ENCODE measurements around the gene COX7A2.

The COX7A2 gene, protein sequence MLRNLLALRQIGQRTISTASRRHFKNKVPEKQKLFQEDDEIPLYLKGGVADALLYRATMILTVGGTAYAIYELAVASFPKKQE

GRCh38 chr6:75243333-75244062 lies at the start of gene COX7A2:
Gene COX7A2, minus strand, starts transcription at chr6:75243801. Its CDS starts 67 bp downstream, at chr6:75243734.
- Mint-ChIP-seq H3K36me3 (ENCODE audit: low read depth) (peaks cover 34% of the 10 kb centered on the region), H3K9me3 (no peaks in the 10 kb centered on the region), H3K27ac (peak within 1 kb of the TSS; percentile 99), H3K27me3 (ENCODE audit: low read depth) (no peaks in the 10 kb centered on the region), H3K4me1 (peaks cover 32% of the 10 kb centered on the region), H3K4me3 (peak within 1 kb of the TSS; percentile 98 to 100 (median 98))
- TF ChIP-seq, protein P1, sequence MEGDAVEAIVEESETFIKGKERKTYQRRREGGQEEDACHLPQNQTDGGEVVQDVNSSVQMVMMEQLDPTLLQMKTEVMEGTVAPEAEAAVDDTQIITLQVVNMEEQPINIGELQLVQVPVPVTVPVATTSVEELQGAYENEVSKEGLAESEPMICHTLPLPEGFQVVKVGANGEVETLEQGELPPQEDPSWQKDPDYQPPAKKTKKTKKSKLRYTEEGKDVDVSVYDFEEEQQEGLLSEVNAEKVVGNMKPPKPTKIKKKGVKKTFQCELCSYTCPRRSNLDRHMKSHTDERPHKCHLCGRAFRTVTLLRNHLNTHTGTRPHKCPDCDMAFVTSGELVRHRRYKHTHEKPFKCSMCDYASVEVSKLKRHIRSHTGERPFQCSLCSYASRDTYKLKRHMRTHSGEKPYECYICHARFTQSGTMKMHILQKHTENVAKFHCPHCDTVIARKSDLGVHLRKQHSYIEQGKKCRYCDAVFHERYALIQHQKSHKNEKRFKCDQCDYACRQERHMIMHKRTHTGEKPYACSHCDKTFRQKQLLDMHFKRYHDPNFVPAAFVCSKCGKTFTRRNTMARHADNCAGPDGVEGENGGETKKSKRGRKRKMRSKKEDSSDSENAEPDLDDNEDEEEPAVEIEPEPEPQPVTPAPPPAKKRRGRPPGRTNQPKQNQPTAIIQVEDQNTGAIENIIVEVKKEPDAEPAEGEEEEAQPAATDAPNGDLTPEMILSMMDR (IDR thresholded peaks at IDR 0.05; ENCODE audit: unreplicated experiment in 3 of 3) = no peak

DNA sequence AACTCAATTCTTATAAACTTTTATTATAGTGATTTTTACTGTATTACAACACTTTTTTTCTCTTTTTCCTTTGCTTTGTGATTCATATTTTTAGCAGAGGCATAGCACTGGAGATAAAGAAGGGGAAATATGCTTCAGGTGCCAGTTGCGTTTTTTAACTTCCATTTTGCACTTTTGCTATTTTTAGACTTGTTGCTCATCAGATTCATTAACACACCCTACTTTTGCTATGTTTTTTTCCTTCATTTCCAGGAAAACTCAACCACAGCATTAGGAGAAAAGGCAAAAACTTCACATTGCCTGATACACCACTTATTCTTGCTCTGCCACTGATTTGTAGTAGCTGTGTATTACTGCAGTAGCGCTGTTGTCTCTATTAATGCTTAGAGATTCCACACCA lies 49.0 kb upstream of the COX7A2 start:
- Mint-ChIP-seq H3K4me3 (no peak overlapping the region), H3K9me3 (no peaks in the 10 kb centered on the region), H3K27me3 (ENCODE audit: low read depth) (no peaks in the 10 kb centered on the region), H3K27ac (no peak overlapping the region), H3K36me3 (ENCODE audit: low read depth) (no peaks in the 10 kb centered on the region), H3K4me1 (peaks cover 11% of the 10 kb centered on the region)
- TF ChIP-seq, protein P1 (IDR thresholded peaks at IDR 0.05; ENCODE audit: unreplicated experiment in 3 of 3) = no peak

GRCh38 chr6:75291744-75292143 lies 48.1 kb upstream of the COX7A2 start:
- no peaks in the 10 kb centered on the region for H3K27me3 Mint-ChIP-seq (ENCODE audit: low read depth)
- TF ChIP-seq, protein P1 (IDR thresholded peaks at IDR 0.05; ENCODE audit: unreplicated experiment in 3 of 3) = no peak

GRCh38 chr6:75291331-75291730 lies 47.7 kb upstream of the COX7A2 start:
- Mint-ChIP-seq H3K27ac (no peak overlapping the region), H3K4me1 (peaks cover 20% of the 10 kb centered on the region), H3K9me3 (no peaks in the 10 kb centered on the region), H3K4me3 (no peak overlapping the region), H3K36me3 (ENCODE audit: low read depth) (no peaks in the 10 kb centered on the region), H3K27me3 (ENCODE audit: low read depth) (no peaks in the 10 kb centered on the region)
- TF ChIP-seq, protein P1 (IDR thresholded peaks at IDR 0.05; ENCODE audit: unreplicated experiment in 3 of 3) = no peak

More at GRCh38 chr6:75291744-75292143, 48.1 kb upstream of the COX7A2 start:
- no peaks in the 10 kb centered on the region for H3K36me3 Mint-ChIP-seq (ENCODE audit: low read depth)
- peaks cover 16% of the 10 kb centered on the region for H3K4me1 Mint-ChIP-seq
- no peak overlapping the region for H3K27ac Mint-ChIP-seq
- H3K4me3 Mint-ChIP-seq = no peak overlapping the region
- H3K9me3 Mint-ChIP-seq = no peaks in the 10 kb centered on the region

GRCh38 chr6:75290136-75290945 lies 46.7 kb upstream of the COX7A2 start:
- peak overlapping the region in 1 of 3 experiments; percentile 32 for H3K4me3 Mint-ChIP-seq
- H3K36me3 Mint-ChIP-seq (ENCODE audit: low read depth) = no peaks in the 10 kb centered on the region
- no peaks in the 10 kb centered on the region for H3K9me3 Mint-ChIP-seq
- H3K27me3 Mint-ChIP-seq (ENCODE audit: low read depth) = no peaks in the 10 kb centered on the region
- TF ChIP-seq, protein P1 (IDR thresholded peaks at IDR 0.05; ENCODE audit: unreplicated experiment in 3 of 3) = no peak
- peak overlapping the region in 1 of 3 experiments; percentile 55 for H3K27ac Mint-ChIP-seq
- H3K4me1 Mint-ChIP-seq = peaks cover 22% of the 10 kb centered on the region
